MM.1S (cell line): ENCODE data around the gene DCAF17.
A peak's percentile ranks its signal among the peaks of the same experiment; 100 is the strongest.

ENCODE experiments used
- DNase-seq: peaks from one replicate; pipeline ENCODE4 v3.0.0-alpha.2; 2015
- H2AFZ ChIP-seq: fragments of 300-600 bp; sonication (generic); 2 replicates; pipeline ENCODE4 v1.6.0; 2016; ENCODE audit warnings: antibody characterized with exemption, low read length
- H3F3A ChIP-seq: fragments of 300-600 bp; sonication (generic); 2 replicates; pipeline ENCODE4 v1.6.1; 2016; ENCODE audit warnings: mild to moderate bottlenecking, antibody characterized with exemption, low read length, moderate library complexity, mixed read lengths; ENCODE audit not compliant: insufficient read depth
- H3K27ac ChIP-seq: fragments of 300-600 bp; sonication (generic); 2 replicates; pipeline ENCODE4 v1.5.1; 2016; ENCODE audit warnings: mild to moderate bottlenecking, low read length
- H3K27me3 ChIP-seq: fragments of 300-600 bp; sonication (generic); replicated peaks from 2 replicates; pipeline ENCODE4 v1.6.0; 2016; ENCODE audit warnings: low read length; ENCODE audit not compliant: insufficient read depth
- H3K36me3 ChIP-seq: fragments of 300-600 bp; sonication (generic); replicated peaks from 2 replicates; pipeline ENCODE4 v1.6.1; 2016; ENCODE audit warnings: mild to moderate bottlenecking, low read length, mixed read lengths; ENCODE audit not compliant: insufficient read depth
- H3K4me1 ChIP-seq: fragments of 300-600 bp; sonication (generic); 2 replicates; pipeline ENCODE4 v1.6.1; 2016; ENCODE audit warnings: low read length, mixed read lengths
- H3K4me2 ChIP-seq: fragments of 300-600 bp; sonication (generic); 2 replicates; pipeline ENCODE4 v1.6.0; 2016; ENCODE audit warnings: low read depth, low read length
- H3K4me3 ChIP-seq: fragments of 300-600 bp; sonication (generic); 2 replicates; pipeline ENCODE4 v1.5.1; 2016; ENCODE audit warnings: low read length, mixed read lengths
- H3K79me2 ChIP-seq: fragments of 300-600 bp; sonication (generic); 2 replicates; pipeline ENCODE4 v1.6.1; 2016; ENCODE audit warnings: mixed run types, low read length, mixed read lengths
- H3K9ac ChIP-seq: fragments of 300-600 bp; sonication (generic); 2 replicates; pipeline ENCODE4 v1.6.1; 2016; ENCODE audit warnings: low read length, mixed read lengths
- H3K9me2 ChIP-seq: fragments of 300-600 bp; sonication (generic); replicated peaks from 2 replicates; pipeline ENCODE4 v1.6.1; 2016; ENCODE audit warnings: mild to moderate bottlenecking, low read length, mixed read lengths; ENCODE audit not compliant: insufficient read depth
- H3K9me3 ChIP-seq: fragments of 300-600 bp; sonication (generic); replicated peaks from 2 replicates; pipeline ENCODE4 v1.6.1; 2016; ENCODE audit warnings: mild to moderate bottlenecking, low read length, mixed read lengths; ENCODE audit not compliant: insufficient read depth
- H4K20me1 ChIP-seq: fragments of 300-600 bp; sonication (generic); 2 replicates; pipeline ENCODE4 v1.6.1; 2016; ENCODE audit warnings: mild to moderate bottlenecking, low read length, moderate library complexity, mixed read lengths; ENCODE audit not compliant: insufficient read depth
- CTCF ChIP-seq: fragments of 300-600 bp; sonication (generic); IDR thresholded peaks from 2 replicates; pipeline ENCODE4 v1.5.1; 2016; ENCODE audit warnings: antibody characterized with exemption, low read length, mixed read lengths
- EZH2 ChIP-seq: fragments of 300-600 bp; sonication (generic); optimal IDR thresholded peaks from 2 replicates; pipeline ENCODE3; 2017; ENCODE audit warnings: low read depth, mild to moderate bottlenecking, antibody characterized with exemption, low read length, mixed read lengths
- EZH2phosphoT487 ChIP-seq: fragments of 300-600 bp; sonication (generic); IDR thresholded peaks from 2 replicates; pipeline ENCODE4 v1.6.1; 2018; ENCODE audit warnings: antibody characterized with exemption, low read length

DCAF17 gene

GRCh38 chr2:171512683-171513195, 78.7 kb downstream of the DCAF17 start:
- H3F3A ChIP-seq = peaks cover 6% of the 10 kb centered on the region; the same call in 1 of the 2 replicates
- no peak overlapping the region for H3K27ac ChIP-seq
- no peak overlapping the region for H3K4me2 ChIP-seq
- H3K9ac ChIP-seq = no peak overlapping the region
- no peaks in the 10 kb centered on the region for H3K36me3 ChIP-seq
- H2AFZ ChIP-seq = no peak overlapping the region
- no peak for DNase-seq
- H3K9me3 ChIP-seq = no peaks in the 10 kb centered on the region
- H3K27me3 ChIP-seq = no peaks in the 10 kb centered on the region
- H4K20me1 ChIP-seq = no peaks in the 10 kb centered on the region
- TF ChIP-seq CTCF = no peak
- no peak for TF ChIP-seq EZH2
- TF ChIP-seq EZH2phosphoT487 = no peak
- H3K4me3 ChIP-seq = no peak overlapping the region
- H3K4me1 ChIP-seq = peaks cover 19% of the 10 kb centered on the region
- no peaks in the 10 kb centered on the region for H3K9me2 ChIP-seq
- H3K79me2 ChIP-seq = no peaks in the 10 kb centered on the region

GRCh38 chr2:171513719-171514160, 79.7 kb downstream of the DCAF17 start:
- Histone ChIP-seq H3F3A (peaks cover 6% of the 10 kb centered on the region; the same call in 1 of the 2 replicates), H3K9me2 (no peaks in the 10 kb centered on the region), H3K27me3 (no peaks in the 10 kb centered on the region), H3K27ac (peak overlapping the region; percentile 47; the same call in 1 of the 2 replicates), H3K4me2 (peak overlapping the region; percentile 33; the same call in 1 of the 2 replicates), H3K79me2 (no peaks in the 10 kb centered on the region), H3K4me3 (no peak overlapping the region), H4K20me1 (no peaks in the 10 kb centered on the region), H3K36me3 (no peaks in the 10 kb centered on the region), H3K4me1 (peaks cover 19% of the 10 kb centered on the region), H3K9me3 (no peaks in the 10 kb centered on the region), H2AFZ (peak overlapping the region; percentile 10; the same call in 1 of the 2 replicates), H3K9ac (no peak overlapping the region; the same call in 1 of the 2 replicates)
- peak; percentile 52 for DNase-seq
- TF ChIP-seq EZH2phosphoT487 (no peak), EZH2 (no peak), CTCF (no peak)

GRCh38 chr2:171514908-171515582, 81.0 kb downstream of the DCAF17 start:
- Histone ChIP-seq H3K9me2 (no peaks in the 10 kb centered on the region), H3K4me1 (peaks cover 16% of the 10 kb centered on the region), H3K36me3 (no peaks in the 10 kb centered on the region), H3K9ac (no peak overlapping the region), H4K20me1 (no peaks in the 10 kb centered on the region), H3K79me2 (no peaks in the 10 kb centered on the region), H2AFZ (no peak overlapping the region), H3K4me2 (no peak overlapping the region), H3K27ac (no peak overlapping the region), H3K27me3 (no peaks in the 10 kb centered on the region), H3K9me3 (no peaks in the 10 kb centered on the region), H3K4me3 (no peak overlapping the region), H3F3A (peaks cover 6% of the 10 kb centered on the region; the same call in 1 of the 2 replicates)
- no peak for TF ChIP-seq EZH2
- TF ChIP-seq EZH2phosphoT487 = no peak
- TF ChIP-seq CTCF = no peak
- DNase-seq = no peak
